HepG2 (cell line): ENCODE measurements around the gene HSPA1L. TPM values are rescaled to one million over a fixed set of nuclear protein-coding genes. Genes with fewer than 3 reads are reported as not detected.

Experiments
- GFI1 ChIP-seq: sonication (generic); formaldehyde crosslinking; IDR thresholded peaks from 2 replicates; pipeline ENCODE4 v1.5.0; 2020; ENCODE audit warnings: missing genetic modification reagents, mild to moderate bottlenecking, borderline replicate concordance
- HDAC1 ChIP-seq: sonication (generic); formaldehyde crosslinking; IDR thresholded peaks from 2 replicates; pipeline ENCODE4 v1.5.1; 2020; ENCODE audit warnings: mild to moderate bottlenecking, missing genetic modification reagents
- HDAC2 ChIP-seq: sonication (generic); formaldehyde crosslinking; IDR thresholded peaks from 2 replicates; pipeline ENCODE4 v1.4.0; 2020; ENCODE audit warnings: missing genetic modification reagents
- HOXA5 ChIP-seq: sonication (generic); formaldehyde crosslinking; IDR thresholded peaks from 2 replicates; pipeline ENCODE4 v1.4.0; 2020; ENCODE audit warnings: missing genetic modification reagents
- KDM3A ChIP-seq: IDR thresholded peaks from 2 replicates; pipeline ENCODE4 v1.6.1; 2018; ENCODE audit warnings: low read depth, missing compliant biosample characterization
- MLXIP ChIP-seq: sonication (generic); formaldehyde crosslinking; IDR thresholded peaks from 2 replicates; pipeline ENCODE4 v1.9.0; 2021; ENCODE audit warnings: missing genetic modification reagents, borderline replicate concordance
- NCOA5 ChIP-seq: sonication (generic); formaldehyde crosslinking; IDR thresholded peaks from 2 replicates; pipeline ENCODE4 v1.4.0; 2020; ENCODE audit warnings: missing genetic modification reagents
- PAF1 ChIP-seq: IDR thresholded peaks from 2 replicates; pipeline ENCODE4 v1.6.1; 2016; ENCODE audit warnings: missing genetic modification reagents, missing compliant biosample characterization
- POLR2AphosphoS5 ChIP-seq: IDR thresholded peaks from 2 replicates; pipeline ENCODE4 v1.6.1; 2012; ENCODE audit warnings: low read depth, low read length
- SNAI1 ChIP-seq: sonication (generic); formaldehyde crosslinking; IDR thresholded peaks from 2 replicates; pipeline ENCODE4 v1.5.0; 2020; ENCODE audit warnings: mild to moderate bottlenecking, missing genetic modification reagents, borderline replicate concordance
- STAT5B ChIP-seq: sonication (generic); formaldehyde crosslinking; IDR thresholded peaks from 2 replicates; pipeline ENCODE4 v1.4.0; 2020; ENCODE audit warnings: missing genetic modification reagents
- TARDBP ChIP-seq: sonication (generic); formaldehyde crosslinking; IDR thresholded peaks from 2 replicates; pipeline ENCODE4 v1.8.0; 2022; ENCODE audit warnings: mild to moderate bottlenecking, missing genetic modification reagents
- TFAP4 ChIP-seq: sonication (generic); IDR thresholded peaks from 2 replicates; pipeline ENCODE4 v1.6.1; 2016; ENCODE audit warnings: low read depth, borderline replicate concordance
- THAP9 ChIP-seq: sonication (generic); formaldehyde crosslinking; IDR thresholded peaks from 2 replicates; pipeline ENCODE4; 2020; ENCODE audit warnings: missing genetic modification reagents, mild to moderate bottlenecking, borderline replicate concordance
- ZFP37 ChIP-seq: sonication (generic); formaldehyde crosslinking; IDR thresholded peaks from 2 replicates; pipeline ENCODE4 v1.4.0; 2020; ENCODE audit warnings: missing genetic modification reagents, borderline replicate concordance
- ZNF160 ChIP-seq: sonication (generic); formaldehyde crosslinking; IDR thresholded peaks from 2 replicates; pipeline ENCODE4 v1.8.0; 2022; ENCODE audit warnings: mild to moderate bottlenecking, inconsistent platforms, missing genetic modification reagents
- ZNF251 ChIP-seq: sonication (generic); formaldehyde crosslinking; IDR thresholded peaks from 2 replicates; pipeline ENCODE4 v1.9.0; 2021; ENCODE audit warnings: mild to moderate bottlenecking, missing genetic modification reagents
- ZNF274 ChIP-seq: sonication (generic); formaldehyde crosslinking; IDR thresholded peaks from 2 replicates; pipeline ENCODE4 v1.5.1; 2020; ENCODE audit warnings: mild to moderate bottlenecking, missing genetic modification reagents
- ZNF460 ChIP-seq: sonication (generic); formaldehyde crosslinking; IDR thresholded peaks from 2 replicates; pipeline ENCODE4 v1.5.1; 2020; ENCODE audit warnings: missing genetic modification reagents, mild to moderate bottlenecking, borderline replicate concordance
- ZNF660 ChIP-seq: sonication (generic); formaldehyde crosslinking; IDR thresholded peaks from 2 replicates; pipeline ENCODE4 v1.5.1; 2020; ENCODE audit warnings: mild to moderate bottlenecking, low read depth, missing genetic modification reagents, borderline replicate concordance
- ZNF747 ChIP-seq: sonication (generic); formaldehyde crosslinking; IDR thresholded peaks from 2 replicates; pipeline ENCODE4 v1.8.1; 2023; ENCODE audit warnings: missing genetic modification reagents, mild to moderate bottlenecking, borderline replicate concordance
- ZNF839 ChIP-seq: sonication (generic); formaldehyde crosslinking; IDR thresholded peaks from 2 replicates; pipeline ENCODE4 v1.4.0; 2020; ENCODE audit warnings: missing genetic modification reagents, mild to moderate bottlenecking, borderline replicate concordance
- ZNF850 ChIP-seq: sonication (generic); formaldehyde crosslinking; conservative IDR thresholded peaks from 2 replicates; pipeline ENCODE4 v1.9.0; 2021; ENCODE audit warnings: mild to moderate bottlenecking, missing genetic modification reagents
- ZSCAN30 ChIP-seq: sonication (generic); formaldehyde crosslinking; IDR thresholded peaks from 2 replicates; pipeline ENCODE4 v1.5.0; 2020; ENCODE audit warnings: mild to moderate bottlenecking, missing genetic modification reagents
- polyA plus RNA-seq, 8 experiments: library from polyadenylated mRNA; depleted of rRNA in 3 of 8; stranded (reverse) in 7 of 8; unstranded in 1 of 8; fragments of >200 nt; fragmentation: Illumina TruSeq in 4 of 8; extraction: Trizol in 4 of 8; gene quantifications; 2 replicates each; pipeline versions ENCODE4 v1.2.1 to v1.2.3, GENCODE V29; 2011 to 2016; ENCODE audit warnings: low read depth in 4 of 8, missing spikeins in 1 of 8, mixed read lengths in 1 of 8; ENCODE audit not compliant: insufficient read depth in 1 of 8
- total RNA-seq, 5 experiments: library from RNA; depleted of rRNA; stranded (reverse); fragments of >200 nt; fragmentation: Illumina TruSeq; extraction: Trizol; gene quantifications; 2 replicates each; pipeline ENCODE4 v1.2.3, GENCODE V29; 2016; ENCODE audit warnings: low read depth in 1 of 5

HSPA1L gene
- total and polyA plus RNA-seq, 2 of the 13 experiments (the other 11 are each of a cell fraction or from before 2014, with no cell fraction given) = 0.55 to 1.0 TPM

- no peak for TF ChIP-seq MLXIP (CRISPR knock-in tag)
- TF ChIP-seq ZFP37 (CRISPR knock-in tag) = no peak; the same call in 1 of the 2 replicates
- TF ChIP-seq ZNF460 (CRISPR knock-in tag) = no peak
- 0 out of 2 replicates have a peak, but pooled peaks have one; percentile 26 for TF ChIP-seq ZNF747
- peak; percentile 88 for TF ChIP-seq ZNF274 (CRISPR knock-in tag)
- TF ChIP-seq HDAC2 (CRISPR knock-in tag) = 0 out of 2 replicates have a peak, but pooled peaks have one; percentile 46
- peak; percentile 32; the same call in 1 of the 2 replicates for TF ChIP-seq SNAI1 (CRISPR knock-in tag)
- TF ChIP-seq ZNF660 = 0 out of 2 replicates have a peak, but pooled peaks have one; percentile 32
- no peak for TF ChIP-seq PAF1 (CRISPR knock-in tag)
- no peak for TF ChIP-seq ZSCAN30 (CRISPR knock-in tag)
- 0 out of 2 replicates have a peak, but pooled peaks have one; percentile 59 for TF ChIP-seq ZNF839 (CRISPR knock-in tag)
- no peak for TF ChIP-seq ZNF251 (CRISPR knock-in tag)
- peak; percentile 42; the same call in 1 of the 2 replicates for TF ChIP-seq THAP9 (CRISPR knock-in tag)
- peak; percentile 88 for TF ChIP-seq POLR2AphosphoS5
- TF ChIP-seq ZNF160 (CRISPR knock-in tag) = no peak
- TF ChIP-seq HDAC1 (CRISPR knock-in tag) = no peak
- no peak for TF ChIP-seq NCOA5 (CRISPR knock-in tag)
- no peak for TF ChIP-seq TARDBP (CRISPR knock-in tag)
- TF ChIP-seq STAT5B (CRISPR knock-in tag) = no peak
- no peak for TF ChIP-seq HOXA5
- 0 out of 2 replicates have a peak, but pooled peaks have one; percentile 19 for TF ChIP-seq KDM3A (CRISPR knock-in tag)
- TF ChIP-seq TFAP4 = 0 out of 2 replicates have a peak, but pooled peaks have one; percentile 45
- peak; percentile 66; the same call in 1 of the 2 replicates for TF ChIP-seq GFI1 (CRISPR knock-in tag)
- no peak for TF ChIP-seq ZNF850
Measured at GRCh38 chr6:31765910-31766794, 48.9 kb downstream of the HSPA1L start (continued).
